Measurements from ENCODE around the gene KLK10.

Gene KLK10

DNA sequence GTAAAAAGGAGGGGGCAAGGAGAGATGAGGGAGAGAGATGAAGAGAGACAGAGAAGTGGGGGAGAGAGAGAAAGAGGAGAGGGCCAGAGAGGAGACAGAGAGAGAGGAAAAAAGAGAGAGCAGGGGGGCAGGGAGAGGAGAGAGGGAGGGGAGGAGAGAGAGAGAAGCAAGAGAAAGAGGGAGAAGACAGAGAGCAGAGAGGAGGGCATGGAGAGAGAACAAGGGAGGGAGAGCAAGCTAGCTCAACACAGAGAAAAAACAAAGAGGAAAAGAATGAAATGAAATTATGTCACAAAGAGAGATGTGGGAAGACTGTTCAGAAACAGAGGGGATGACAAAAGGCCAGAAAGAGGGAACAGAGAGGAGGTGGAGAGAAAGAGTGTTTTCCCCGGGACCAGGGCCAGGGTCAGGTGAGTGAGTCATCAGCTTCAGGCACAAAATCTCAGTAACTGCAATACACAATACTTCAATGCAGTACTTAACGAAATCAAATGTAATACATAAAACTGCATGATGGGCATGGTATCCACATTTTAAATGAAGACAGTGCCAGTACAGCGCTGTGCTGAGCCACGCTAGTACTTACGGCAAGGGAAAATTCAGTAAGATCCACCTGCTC is 40.6 kb downstream of the KLK10 start:
- no peaks in the 10 kb centered on the region for H3K36me3 ChIP-seq (ENCODE audit: control insufficient read depth, insufficient read depth, low read length)
- no CpG with 5 or more reads among the region's 5 CpGs for WGBS (ENCODE audit: extremely low coverage, insufficient coverage, low lambda C conversion rate)
- no peaks in the 10 kb centered on the region for H3K4me1 ChIP-seq (ENCODE audit: control insufficient read depth, low read depth, low read length)
- no peak overlapping the region for H3K4me3 ChIP-seq (ENCODE audit: low read length)
- no peak overlapping the region for H3K9ac ChIP-seq (ENCODE audit: low read length)
- H3K79me1 ChIP-seq (ENCODE audit: low read length): no peaks in the 10 kb centered on the region
- H3K56ac ChIP-seq (ENCODE audit: low read length): no peak overlapping the region
- no peak for DNase-seq
- no peak overlapping the region for H4K5ac ChIP-seq (ENCODE audit: low read length)
- no peak overlapping the region for H2BK5ac ChIP-seq (ENCODE audit: low read length)
- no peak overlapping the region for H3K4ac ChIP-seq (ENCODE audit: low read depth, low read length)
- no peak overlapping the region for H3K23ac ChIP-seq (ENCODE audit: low read length)
- no peak overlapping the region for H3K4me2 ChIP-seq (ENCODE audit: low read length)
- no peak overlapping the region for H2AK5ac ChIP-seq (ENCODE audit: low read length)
- H4K8ac ChIP-seq (ENCODE audit: low read depth, low read length): no peak overlapping the region
- no peak overlapping the region for H3K27ac ChIP-seq (ENCODE audit: low read depth, low read length)
- H2BK15ac ChIP-seq (replicated peaks; ENCODE audit: low read depth): no peak overlapping the region
- no peaks in the 10 kb centered on the region for H3K27me3 ChIP-seq (ENCODE audit: insufficient read depth, low read length, poor library complexity)
- no peak overlapping the region for H2BK120ac ChIP-seq (ENCODE audit: low read depth, low read length)
- no peaks in the 10 kb centered on the region for H3K79me2 ChIP-seq (ENCODE audit: control insufficient read depth, insufficient read depth, low read length)
- H3K18ac ChIP-seq (ENCODE audit: low read length): no peak overlapping the region

DNA sequence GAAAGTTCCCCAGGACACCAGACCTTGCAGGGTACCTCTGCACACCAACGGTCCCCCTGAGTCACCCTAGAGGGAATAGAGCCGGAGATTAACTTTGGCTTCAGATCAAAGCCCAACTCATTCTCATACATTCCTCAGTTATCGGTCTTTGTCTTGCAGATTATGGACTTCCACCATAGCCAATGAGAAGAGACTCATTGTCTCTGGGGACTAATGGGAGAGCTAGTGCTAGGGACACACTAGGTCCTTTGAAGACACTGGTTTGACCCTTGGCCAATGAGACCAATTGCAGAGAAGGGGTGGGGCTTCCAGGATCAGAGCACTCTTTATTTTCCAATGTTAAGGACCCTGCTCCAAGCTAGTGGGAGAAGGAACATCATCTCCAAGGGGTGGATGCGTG is 41.9 kb downstream of the KLK10 start:
- no peaks in the 10 kb centered on the region for H3K36me3 ChIP-seq (ENCODE audit: control insufficient read depth, insufficient read depth, low read length)
- H3K27me3 ChIP-seq (ENCODE audit: insufficient read depth, low read length, poor library complexity): no peaks in the 10 kb centered on the region
- no peak overlapping the region for H3K27ac ChIP-seq (ENCODE audit: low read depth, low read length)
- no peak overlapping the region for H4K5ac ChIP-seq (ENCODE audit: low read length)
- no peak overlapping the region for H3K4me3 ChIP-seq (ENCODE audit: low read length)
- H3K79me1 ChIP-seq (ENCODE audit: low read length): no peaks in the 10 kb centered on the region
- H3K4me1 ChIP-seq (ENCODE audit: control insufficient read depth, low read depth, low read length): no peaks in the 10 kb centered on the region
- no peak overlapping the region for H3K56ac ChIP-seq (ENCODE audit: low read length)
- no CpG with 5 or more reads among the region's 4 CpGs for WGBS (ENCODE audit: extremely low coverage, insufficient coverage, low lambda C conversion rate)
- no peak overlapping the region for H3K18ac ChIP-seq (ENCODE audit: low read length)
- H3K9ac ChIP-seq (ENCODE audit: low read length): no peak overlapping the region
- H2BK15ac ChIP-seq (replicated peaks; ENCODE audit: low read depth): no peak overlapping the region
- no peaks in the 10 kb centered on the region for H3K79me2 ChIP-seq (ENCODE audit: control insufficient read depth, insufficient read depth, low read length)
- H2AK5ac ChIP-seq (ENCODE audit: low read length): no peak overlapping the region
- peak; percentile 18 for DNase-seq
- H4K8ac ChIP-seq (ENCODE audit: low read depth, low read length): no peak overlapping the region
- no peak overlapping the region for H2BK5ac ChIP-seq (ENCODE audit: low read length)
- no peak overlapping the region for H2BK120ac ChIP-seq (ENCODE audit: low read depth, low read length)
- H3K4ac ChIP-seq (ENCODE audit: low read depth, low read length): no peak overlapping the region
- no peak overlapping the region for H3K4me2 ChIP-seq (ENCODE audit: low read length)
- no peak overlapping the region for H3K23ac ChIP-seq (ENCODE audit: low read length)

DNA sequence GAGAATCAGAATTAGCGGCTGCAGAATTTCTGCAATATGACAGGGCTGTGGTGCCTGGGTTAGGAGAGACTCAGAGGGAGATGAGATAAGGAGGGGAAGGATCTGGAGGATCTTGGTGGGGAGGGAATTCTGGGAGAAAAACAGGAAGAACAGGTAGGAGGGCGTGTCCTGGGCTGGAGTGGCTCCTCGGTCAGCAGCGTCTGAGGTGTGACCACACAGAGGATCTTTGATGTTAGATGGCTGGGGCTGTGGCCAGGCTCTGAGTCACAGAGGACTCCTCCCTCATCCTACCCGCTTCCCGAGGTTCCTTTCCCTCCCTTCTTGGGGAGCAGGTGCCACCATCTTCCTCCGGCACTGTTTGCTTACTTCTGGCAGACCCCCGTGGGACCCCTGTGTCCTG is 43.7 kb downstream of the KLK10 start:
- no peaks in the 10 kb centered on the region for H3K79me1 ChIP-seq (ENCODE audit: low read length)
- DNase-seq: peak; percentile 81
- H4K8ac ChIP-seq (ENCODE audit: low read depth, low read length): no peak overlapping the region
- H3K36me3 ChIP-seq (ENCODE audit: control insufficient read depth, insufficient read depth, low read length): no peaks in the 10 kb centered on the region
- no peak overlapping the region for H3K18ac ChIP-seq (ENCODE audit: low read length)
- H3K4ac ChIP-seq (ENCODE audit: low read depth, low read length): no peak overlapping the region
- H3K79me2 ChIP-seq (ENCODE audit: control insufficient read depth, insufficient read depth, low read length): no peaks in the 10 kb centered on the region
- H3K4me2 ChIP-seq (ENCODE audit: low read length): no peak overlapping the region
- H4K5ac ChIP-seq (ENCODE audit: low read length): no peak overlapping the region
- H3K23ac ChIP-seq (ENCODE audit: low read length): no peak overlapping the region
- no peak overlapping the region for H2BK120ac ChIP-seq (ENCODE audit: low read depth, low read length)
- no peak overlapping the region for H2AK5ac ChIP-seq (ENCODE audit: low read length)
- H3K56ac ChIP-seq (ENCODE audit: low read length): no peak overlapping the region
- H3K9ac ChIP-seq (ENCODE audit: low read length): no peak overlapping the region
- H2BK15ac ChIP-seq (replicated peaks; ENCODE audit: low read depth): no peak overlapping the region
- H3K4me3 ChIP-seq (ENCODE audit: low read length): no peak overlapping the region
- H3K27me3 ChIP-seq (ENCODE audit: insufficient read depth, low read length, poor library complexity): no peaks in the 10 kb centered on the region
- H3K27ac ChIP-seq (ENCODE audit: low read depth, low read length): no peak overlapping the region
- no CpG with 5 or more reads among the region's 8 CpGs for WGBS (ENCODE audit: extremely low coverage, insufficient coverage, low lambda C conversion rate)
- no peaks in the 10 kb centered on the region for H3K4me1 ChIP-seq (ENCODE audit: control insufficient read depth, low read depth, low read length)
- no peak overlapping the region for H2BK5ac ChIP-seq (ENCODE audit: low read length)

DNA sequence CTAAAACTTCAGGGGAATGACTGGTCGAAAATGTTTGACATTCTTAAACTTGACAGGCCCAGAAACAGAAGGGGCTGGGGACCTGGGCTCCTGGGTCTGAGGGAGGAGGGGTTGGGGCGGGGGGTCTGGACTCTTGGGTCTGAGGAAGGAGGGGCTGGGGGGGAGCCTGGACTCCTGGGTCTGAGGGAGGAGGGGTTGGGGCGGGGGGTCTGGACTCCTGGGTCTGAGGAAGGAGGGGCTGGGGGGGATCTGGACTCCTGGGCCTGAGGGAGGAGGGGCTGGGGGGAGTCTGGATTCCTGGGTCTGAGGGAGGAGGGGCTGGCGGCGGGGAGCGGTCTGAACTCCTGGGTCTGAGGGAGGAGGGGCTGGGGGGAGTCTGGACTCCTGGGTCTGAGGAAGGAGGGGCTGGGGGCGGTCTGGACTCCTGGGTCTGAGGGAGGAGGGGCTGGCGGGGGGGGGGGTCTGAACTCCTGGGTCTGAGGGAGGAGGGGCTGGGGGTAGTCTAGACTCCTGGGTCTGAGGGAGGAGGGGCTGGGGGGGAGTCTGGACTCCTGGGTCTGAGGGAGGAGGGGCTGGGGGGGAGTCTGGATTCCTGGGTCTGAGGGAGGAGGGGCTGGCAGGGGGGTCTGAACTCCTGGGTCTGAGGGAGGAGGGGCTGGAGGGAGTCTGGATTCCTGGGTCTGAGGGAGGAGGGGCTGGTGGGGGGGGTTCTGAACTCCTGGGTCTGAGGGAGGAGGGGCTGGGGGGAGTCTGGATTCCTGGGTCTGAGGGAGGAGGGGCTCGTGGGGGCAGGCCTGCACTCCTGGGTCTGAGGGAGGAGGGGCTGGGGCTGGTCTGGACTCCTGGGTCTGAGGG is 44.6 kb downstream of the KLK10 start:
- H3K79me2 ChIP-seq (ENCODE audit: control insufficient read depth, insufficient read depth, low read length): no peaks in the 10 kb centered on the region
- no peak overlapping the region for H4K5ac ChIP-seq (ENCODE audit: low read length)
- no peak overlapping the region for H3K27ac ChIP-seq (ENCODE audit: low read depth, low read length)
- no peak overlapping the region for H3K18ac ChIP-seq (ENCODE audit: low read length)
- no peaks in the 10 kb centered on the region for H3K4me1 ChIP-seq (ENCODE audit: control insufficient read depth, low read depth, low read length)
- no peak overlapping the region for H3K9ac ChIP-seq (ENCODE audit: low read length)
- H4K8ac ChIP-seq (ENCODE audit: low read depth, low read length): no peak overlapping the region
- H3K56ac ChIP-seq (ENCODE audit: low read length): no peak overlapping the region
- H3K23ac ChIP-seq (ENCODE audit: low read length): no peak overlapping the region
- no peaks in the 10 kb centered on the region for H3K36me3 ChIP-seq (ENCODE audit: control insufficient read depth, insufficient read depth, low read length)
- H3K4me3 ChIP-seq (ENCODE audit: low read length): no peak overlapping the region
- no peak for DNase-seq
- H3K27me3 ChIP-seq (ENCODE audit: insufficient read depth, low read length, poor library complexity): no peaks in the 10 kb centered on the region
- no CpG with 5 or more reads among the region's 9 CpGs for WGBS (ENCODE audit: extremely low coverage, insufficient coverage, low lambda C conversion rate)
- no peak overlapping the region for H3K4ac ChIP-seq (ENCODE audit: low read depth, low read length)
- H2AK5ac ChIP-seq (ENCODE audit: low read length): no peak overlapping the region
- H2BK120ac ChIP-seq (ENCODE audit: low read depth, low read length): no peak overlapping the region
- H3K4me2 ChIP-seq (ENCODE audit: low read length): no peak overlapping the region
- no peak overlapping the region for H2BK15ac ChIP-seq (replicated peaks; ENCODE audit: low read depth)
- H2BK5ac ChIP-seq (ENCODE audit: low read length): no peak overlapping the region
- H3K79me1 ChIP-seq (ENCODE audit: low read length): no peaks in the 10 kb centered on the region

DNA sequence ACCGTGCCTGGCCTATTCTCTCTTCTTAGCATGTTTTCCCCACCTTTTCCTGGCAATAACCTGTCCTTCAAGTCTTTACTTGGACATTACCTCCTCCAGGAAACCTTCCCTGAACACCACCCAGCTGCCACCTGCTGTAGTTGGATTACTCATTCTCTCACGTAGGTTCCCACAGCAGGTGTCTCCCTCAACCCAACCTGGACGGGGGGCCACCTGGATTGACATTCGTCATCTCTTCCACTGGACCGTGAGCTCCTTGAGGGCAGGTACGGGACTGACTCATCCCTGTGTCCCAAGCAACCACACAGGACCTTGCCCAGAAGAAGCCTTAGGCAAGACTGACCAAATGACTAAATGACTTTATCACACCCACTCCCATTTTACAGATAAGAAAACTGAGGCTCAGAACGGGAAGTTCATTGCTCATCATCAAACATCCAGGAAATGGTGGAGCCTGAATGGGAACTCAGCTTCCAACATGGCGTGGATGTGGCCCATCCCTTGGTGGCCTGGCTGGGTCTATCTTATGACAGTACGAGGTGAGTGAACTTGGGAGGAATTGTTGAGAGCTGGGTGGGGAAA is 46.6 kb downstream of the KLK10 start:
- Histone ChIP-seq H3K4me2 (ENCODE audit: low read length) (no peak overlapping the region), H3K23ac (ENCODE audit: low read length) (no peak overlapping the region), H2BK120ac (ENCODE audit: low read depth, low read length) (no peak overlapping the region), H3K79me2 (ENCODE audit: control insufficient read depth, insufficient read depth, low read length) (no peaks in the 10 kb centered on the region), H3K56ac (ENCODE audit: low read length) (no peak overlapping the region), H3K4ac (ENCODE audit: low read depth, low read length) (no peak overlapping the region), H2AK5ac (ENCODE audit: low read length) (no peak overlapping the region), H4K5ac (ENCODE audit: low read length) (no peak overlapping the region), H3K27ac (ENCODE audit: low read depth, low read length) (no peak overlapping the region), H4K8ac (ENCODE audit: low read depth, low read length) (no peak overlapping the region), H3K36me3 (ENCODE audit: control insufficient read depth, insufficient read depth, low read length) (no peaks in the 10 kb centered on the region), H3K4me3 (ENCODE audit: low read length) (no peak overlapping the region), H2BK15ac (replicated peaks; ENCODE audit: low read depth) (no peak overlapping the region), H3K27me3 (ENCODE audit: insufficient read depth, low read length, poor library complexity) (no peaks in the 10 kb centered on the region), H3K4me1 (ENCODE audit: control insufficient read depth, low read depth, low read length) (peaks cover 2% of the 10 kb centered on the region), H2BK5ac (ENCODE audit: low read length) (no peak overlapping the region), H3K79me1 (ENCODE audit: low read length) (no peaks in the 10 kb centered on the region), H3K18ac (ENCODE audit: low read length) (no peak overlapping the region), H3K9ac (ENCODE audit: low read length) (no peak overlapping the region)
- no CpG with 5 or more reads among the region's 9 CpGs for WGBS (ENCODE audit: extremely low coverage, insufficient coverage, low lambda C conversion rate)
- DNase-seq: no peak

Measured in mesendoderm (in vitro differentiated cells).